WTC11 (cell line): ENCODE data around the gene OR3A2. TPM values are rescaled to one million over a fixed set of nuclear protein-coding genes. Genes with fewer than 3 reads are reported as not detected.
"Not testable (repeated sequence)": the region's sequence is repeated elsewhere in the genome, so short reads cannot be mapped to it uniquely, and the experiment has no call there.

Experiments used
- ATAC-seq: fragments of 200-7000 bp; cut with Tn5 transposase; 2 replicates; pipeline ENCODE4 v1.10.0; 2021; ENCODE audit warnings: mild to moderate bottlenecking, moderate library complexity
- CTCF ChIA-PET: fragments of 300-600 bp; sonication (Branson Sonifier 250); formaldehyde crosslinking; loops from one replicate; lab custom pipeline; 2021; ENCODE audit warnings: antibody characterized with exemption; lab: Charles Lee
- POLR2A ChIA-PET: fragments of 350-600 bp; sonication (Branson Sonifier 250); formaldehyde crosslinking; loops from one replicate; lab custom pipeline; 2021; ENCODE audit warnings: antibody characterized with exemption; lab: Charles Lee
- DNase-seq: peaks from one replicate; pipeline ENCODE4 v3.0.0; 2021; ENCODE audit warnings: low spot score
- H3K27ac Mint-ChIP-seq: 2 replicates; pipeline ENCODE4 v1.8.0; 2021; ENCODE audit warnings: mixed read lengths
- H3K27me3 Mint-ChIP-seq: 2 replicates; pipeline ENCODE4 v1.8.0; 2021; ENCODE audit warnings: low read depth, mild to moderate bottlenecking, moderate library complexity, mixed read lengths
- H3K36me3 Mint-ChIP-seq: 2 replicates; pipeline ENCODE4 v1.8.0; 2021; ENCODE audit warnings: mixed read lengths
- H3K4me1 Mint-ChIP-seq: 2 replicates; pipeline ENCODE4 v1.8.0; 2022; ENCODE audit warnings: mixed read lengths
- H3K4me3 Mint-ChIP-seq: 2 replicates; pipeline ENCODE4 v1.8.0; 2021; ENCODE audit warnings: mild to moderate bottlenecking, moderate library complexity, mixed read lengths
- H3K9me3 Mint-ChIP-seq: 2 replicates; pipeline ENCODE4 v1.8.0; 2021; ENCODE audit warnings: mixed read lengths
- total RNA-seq: library from RNA; stranded (reverse); gene quantifications from 3 replicates; pipeline ENCODE4 v1.2.3, GENCODE V29; 2021

OR3A2 gene
- total RNA-seq, 1 experiment from 2014 or later = not detected

DNA sequence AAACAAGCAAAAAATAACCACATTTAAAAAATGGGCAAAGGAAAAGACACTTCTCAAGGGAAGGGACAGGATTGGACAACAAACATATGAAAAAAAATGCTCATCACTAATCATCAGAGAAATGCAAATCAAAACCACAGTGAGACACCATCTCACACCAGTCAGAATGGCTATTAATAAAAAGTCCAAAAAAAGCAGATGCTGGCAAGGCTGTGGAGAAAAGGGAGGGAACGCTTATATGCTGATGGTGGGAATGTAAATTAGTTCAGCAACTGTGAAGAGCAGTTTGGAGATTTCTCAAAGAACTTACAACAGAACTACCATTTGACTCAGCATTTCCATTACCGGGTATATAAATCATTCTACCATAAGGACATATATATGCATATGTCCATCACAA is 137.1 kb downstream of the OR3A2 start:
- H3K9me3 Mint-ChIP-seq, CTCF ChIA-PET, POLR2A ChIA-PET, H3K4me1 Mint-ChIP-seq, DNase-seq, ATAC-seq, H3K4me3 Mint-ChIP-seq, H3K36me3 Mint-ChIP-seq, H3K27me3 Mint-ChIP-seq, H3K27ac Mint-ChIP-seq: not testable (repeated sequence)

DNA sequence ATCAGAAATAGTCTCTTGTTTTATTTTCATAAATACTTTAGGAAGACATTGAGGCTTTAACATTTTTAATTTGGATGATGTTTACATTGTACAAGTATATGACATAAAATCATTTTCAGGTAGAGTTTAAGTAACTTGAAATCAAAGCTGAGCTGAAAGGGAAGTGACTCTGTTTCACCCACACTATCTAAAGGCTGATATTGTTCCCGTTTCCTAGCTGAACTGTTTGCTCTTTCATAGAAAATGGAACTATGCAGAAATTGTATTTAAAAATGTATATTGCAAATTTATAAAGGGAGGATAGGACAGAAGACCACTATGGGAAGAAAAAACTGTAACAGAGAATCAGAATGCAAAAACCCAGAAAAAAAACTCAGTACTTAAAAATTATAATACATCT is 141.3 kb downstream of the OR3A2 start:
- H3K27me3 Mint-ChIP-seq, H3K36me3 Mint-ChIP-seq, DNase-seq, ATAC-seq, CTCF ChIA-PET, POLR2A ChIA-PET, H3K9me3 Mint-ChIP-seq, H3K4me3 Mint-ChIP-seq, H3K4me1 Mint-ChIP-seq, H3K27ac Mint-ChIP-seq: not testable (repeated sequence)

DNA sequence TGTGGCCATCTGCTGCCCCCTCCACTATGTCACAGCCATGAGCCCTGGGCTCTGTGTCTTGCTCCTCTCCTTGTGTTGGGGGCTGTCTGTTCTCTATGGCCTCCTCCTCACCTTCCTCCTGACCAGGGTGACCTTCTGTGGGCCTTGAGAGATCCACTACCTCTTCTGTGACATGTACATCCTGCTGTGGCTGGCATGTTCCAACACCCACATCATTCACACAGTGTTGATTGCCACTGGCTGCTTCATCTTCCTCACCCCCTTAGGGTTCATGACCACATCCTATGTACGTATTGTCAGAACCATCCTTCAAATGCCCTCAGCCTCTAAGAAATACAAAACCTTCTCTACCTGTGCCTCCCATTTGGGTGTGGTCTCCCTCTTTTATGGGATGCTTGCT is 145.1 kb downstream of the OR3A2 start:
- CTCF ChIA-PET, H3K4me3 Mint-ChIP-seq, H3K9me3 Mint-ChIP-seq, H3K27me3 Mint-ChIP-seq, H3K4me1 Mint-ChIP-seq, H3K36me3 Mint-ChIP-seq, H3K27ac Mint-ChIP-seq, DNase-seq, ATAC-seq, POLR2A ChIA-PET: not testable (repeated sequence)

DNA sequence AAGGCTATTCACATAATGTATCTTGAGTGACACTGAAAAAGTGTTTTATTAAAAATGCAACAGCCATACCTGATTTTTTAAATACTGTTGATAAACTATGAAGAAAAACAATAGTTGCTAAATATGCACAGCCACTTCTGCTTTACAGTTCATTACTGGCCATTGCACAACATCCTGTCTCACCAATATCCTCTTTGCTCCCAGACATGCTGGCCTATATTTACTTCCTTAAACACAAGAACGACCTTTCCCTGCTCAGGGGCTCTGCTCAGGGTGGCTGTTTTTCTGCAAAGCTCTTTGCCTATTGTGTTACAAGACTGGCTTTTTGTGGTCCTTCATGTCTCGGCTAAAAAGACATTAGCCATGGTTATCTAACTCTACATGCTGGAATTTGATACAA is 147.4 kb downstream of the OR3A2 start:
- H3K27me3 Mint-ChIP-seq, ATAC-seq, CTCF ChIA-PET, POLR2A ChIA-PET, H3K36me3 Mint-ChIP-seq, DNase-seq, H3K4me1 Mint-ChIP-seq, H3K27ac Mint-ChIP-seq, H3K9me3 Mint-ChIP-seq, H3K4me3 Mint-ChIP-seq: not testable (repeated sequence)

DNA sequence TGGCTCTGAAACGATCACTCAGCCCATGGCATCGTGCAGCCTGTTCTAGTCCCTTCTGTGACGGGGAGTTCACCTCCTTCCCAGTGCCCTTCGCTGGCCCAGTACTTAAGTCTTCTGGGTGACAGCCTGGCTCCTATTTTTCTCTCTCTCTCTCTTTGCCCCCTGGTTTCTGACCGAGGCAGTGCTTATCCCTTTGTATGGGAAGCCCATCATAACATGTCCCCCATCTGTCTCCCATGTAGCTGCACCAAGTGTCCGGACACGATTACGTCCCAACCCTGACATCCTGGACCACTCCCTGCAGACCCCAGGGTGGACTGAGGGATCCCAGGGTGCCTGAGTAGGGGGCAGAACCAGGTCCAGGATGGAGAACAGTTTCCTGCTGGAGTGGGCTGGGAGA is 153.8 kb downstream of the OR3A2 start:
- H3K4me1 Mint-ChIP-seq, POLR2A ChIA-PET: not testable (repeated sequence)

More for the DNA sequence above, 153.8 kb downstream of the OR3A2 start:
- H3K27ac Mint-ChIP-seq, ATAC-seq, H3K9me3 Mint-ChIP-seq, CTCF ChIA-PET, H3K36me3 Mint-ChIP-seq, H3K4me3 Mint-ChIP-seq, DNase-seq, H3K27me3 Mint-ChIP-seq: not testable (repeated sequence)

Other genes starting within 250 kb of the OR3A2 start
- not detected in 3 replicates for gene OR1A2, start 188.8 kb downstream of the OR3A2 start, total RNA-seq
- not detected in 3 replicates for gene OR1A1, start 178.6 kb downstream of the OR3A2 start, total RNA-seq
- not detected in 3 replicates for gene OR3A1, start 87.9 kb downstream of the OR3A2 start, total RNA-seq
- not detected in 3 replicates for gene OR1E1, start 12.1 kb upstream of the OR3A2 start, total RNA-seq
- gene OR3A3, start 25.1 kb upstream of the OR3A2 start, total RNA-seq = not detected in 3 replicates
- gene OR1E2, start 47.5 kb upstream of the OR3A2 start, total RNA-seq = not detected in 3 replicates
- not detected in 3 replicates for gene SPATA22, start 85.5 kb upstream of the OR3A2 start, total RNA-seq
- 0.04 TPM in 1 of 3 replicates, not detected in the others for gene ASPA, start 89.7 kb upstream of the OR3A2 start, total RNA-seq
- gene TRPV3, start 171.5 kb upstream of the OR3A2 start, total RNA-seq = 0.35 to 0.82 TPM (median 0.53 TPM) in 3 replicates
- 4.4 to 6.1 TPM (median 4.7 TPM) in 3 replicates for gene TRPV1, start 223.1 kb upstream of the OR3A2 start, total RNA-seq
- gene SHPK, start 249.9 kb upstream of the OR3A2 start, total RNA-seq = 29.0 to 29.3 TPM (median 29.2 TPM) in 3 replicates